ENCODE results near the gene PCCA. TPM values are rescaled to one million over a fixed set of nuclear protein-coding genes. Genes with fewer than 3 reads are reported as not detected.

The PCCA gene
- total and polyA plus RNA-seq, 2 of the 13 experiments (the other 11 are each of a cell fraction or from before 2014, with no cell fraction given): 15.0 to 32.2 TPM

GRCh38 chr13:100314132-100314910 is 225.4 kb downstream of the PCCA start (continued):
- TF ChIP-seq SNAPC4 (CRISPR knock-in tag; IDR thresholded peaks at IDR 0.05): no peak
- TF ChIP-seq ATF1 (CRISPR knock-in tag; IDR thresholded peaks at IDR 0.05): 0 out of 2 replicates have a peak, but pooled peaks have one; percentile 27
- no peak for TF ChIP-seq CEBPZ (IDR thresholded peaks at IDR 0.05; ENCODE audit: low read length)
- TF ChIP-seq LBX2 (CRISPR knock-in tag; IDR thresholded peaks at IDR 0.05; ENCODE audit: borderline replicate concordance): no peak
- TF ChIP-seq RFXANK (CRISPR knock-in tag; IDR thresholded peaks at IDR 0.05): no peak
- no peak for TF ChIP-seq PRPF4 (IDR thresholded peaks at IDR 0.05; ENCODE audit: low read depth, low read length, poor library complexity, severe bottlenecking)
- TF ChIP-seq ZNF281 (CRISPR knock-in tag; IDR thresholded peaks at IDR 0.05; ENCODE audit: borderline replicate concordance): 0 out of 2 replicates have a peak, but pooled peaks have one; percentile 6
- TF ChIP-seq NBN (conservative IDR thresholded peaks at IDR 0.05): no peak
- TF ChIP-seq SNAPC5 (CRISPR knock-in tag; IDR thresholded peaks at IDR 0.05; ENCODE audit: borderline replicate concordance): no peak
- TF ChIP-seq KDM4B (CRISPR knock-in tag; IDR thresholded peaks at IDR 0.05): no peak
- TF ChIP-seq HDAC2 (CRISPR knock-in tag; IDR thresholded peaks at IDR 0.05): peak; percentile 85
- no peak for TF ChIP-seq ZNF660 (CRISPR knock-in tag; IDR thresholded peaks at IDR 0.05; ENCODE audit: borderline replicate concordance, low read depth)
- TF ChIP-seq ETV6 (CRISPR knock-in tag; conservative IDR thresholded peaks at IDR 0.05): no peak
- TF ChIP-seq NRL (CRISPR knock-in tag; IDR thresholded peaks at IDR 0.05; ENCODE audit: borderline replicate concordance): no peak
- no peak for TF ChIP-seq HOXD1 (CRISPR knock-in tag; IDR thresholded peaks at IDR 0.05)
- TF ChIP-seq ZSCAN12 (CRISPR knock-in tag; IDR thresholded peaks at IDR 0.05): no peak
- TF ChIP-seq ISL2 (CRISPR knock-in tag; IDR thresholded peaks at IDR 0.05): peak; percentile 92
- no peak for TF ChIP-seq ETV5 (CRISPR knock-in tag; IDR thresholded peaks at IDR 0.05; ENCODE audit: borderline replicate concordance)
